ENCODE results near the gene SRRM4.

SRRM4 gene

GRCh38 chr12:119134284-119135072 lies 153.1 kb downstream of the SRRM4 start:
- no peaks in the 10 kb centered on the region for H3K27me3 Mint-ChIP-seq
- DNase-seq = no peak
- H3K9me3 Mint-ChIP-seq = peaks cover 12% of the 10 kb centered on the region
- no peak overlapping the region for H3K27ac Mint-ChIP-seq
- no peaks in the 10 kb centered on the region for H3K4me1 Mint-ChIP-seq
- H3K4me3 Mint-ChIP-seq = no peak overlapping the region
- H3K36me3 Mint-ChIP-seq = no peaks in the 10 kb centered on the region
- CTCF ChIA-PET = no interaction called here

GRCh38 chr12:119136811-119137410 lies 155.6 kb downstream of the SRRM4 start:
- H3K27ac Mint-ChIP-seq = no peak overlapping the region
- no peaks in the 10 kb centered on the region for H3K4me1 Mint-ChIP-seq
- CTCF ChIA-PET = no interaction called here
- H3K4me3 Mint-ChIP-seq = no peak overlapping the region
- H3K27me3 Mint-ChIP-seq = no peaks in the 10 kb centered on the region
- no peaks in the 10 kb centered on the region for H3K36me3 Mint-ChIP-seq
- H3K9me3 Mint-ChIP-seq = peaks cover 6% of the 10 kb centered on the region
- DNase-seq = no peak

- CTCF ChIA-PET = no interaction called here
- H3K4me3 Mint-ChIP-seq = no peak overlapping the region
Measured at GRCh38 chr12:119139448-119139847, 158.1 kb downstream of the SRRM4 start.

GRCh38 chr12:119145367-119145766 lies 164.0 kb downstream of the SRRM4 start:
- Mint-ChIP-seq H3K9me3 (peaks cover under 1% of the 10 kb centered on the region), H3K36me3 (no peaks in the 10 kb centered on the region), H3K4me3 (no peak overlapping the region), H3K27me3 (no peaks in the 10 kb centered on the region), H3K27ac (no peak overlapping the region), H3K4me1 (no peaks in the 10 kb centered on the region)
- CTCF ChIA-PET = no interaction called here
- DNase-seq = no peak

More at GRCh38 chr12:119139448-119139847, 158.1 kb downstream of the SRRM4 start:
- H3K27ac Mint-ChIP-seq = no peak overlapping the region
- no peak for DNase-seq
- H3K36me3 Mint-ChIP-seq = no peaks in the 10 kb centered on the region
- H3K9me3 Mint-ChIP-seq = peaks cover 5% of the 10 kb centered on the region
- no peaks in the 10 kb centered on the region for H3K4me1 Mint-ChIP-seq
- H3K27me3 Mint-ChIP-seq = no peaks in the 10 kb centered on the region

- Mint-ChIP-seq H3K27me3 (no peaks in the 10 kb centered on the region), H3K9me3 (peaks cover 3% of the 10 kb centered on the region), H3K4me1 (no peaks in the 10 kb centered on the region), H3K36me3 (no peaks in the 10 kb centered on the region), H3K27ac (no peak overlapping the region), H3K4me3 (no peak overlapping the region)
- CTCF ChIA-PET = interaction anchor here (0.6 to 0.9 kb wide), 2 partner anchors 266 to 395 kb away, joined by 3 read pairs; no protein-coding TSS in a partner anchor
- no peak for DNase-seq
Measured at GRCh38 chr12:119147847-119148448, 166.6 kb downstream of the SRRM4 start.

- H3K27me3 Mint-ChIP-seq = no peaks in the 10 kb centered on the region
- CTCF ChIA-PET = no interaction called here
- H3K9me3 Mint-ChIP-seq = peaks cover 9% of the 10 kb centered on the region
- H3K4me1 Mint-ChIP-seq = no peaks in the 10 kb centered on the region
- DNase-seq = no peak
- no peaks in the 10 kb centered on the region for H3K36me3 Mint-ChIP-seq
- no peak overlapping the region for H3K27ac Mint-ChIP-seq
- no peak overlapping the region for H3K4me3 Mint-ChIP-seq
Measured at GRCh38 chr12:119149270-119149669, 167.9 kb downstream of the SRRM4 start.

GRCh38 chr12:119151445-119152026 lies 170.2 kb downstream of the SRRM4 start:
- H3K36me3 Mint-ChIP-seq = no peaks in the 10 kb centered on the region
- no peak for DNase-seq
- H3K4me3 Mint-ChIP-seq = no peak overlapping the region
- H3K27ac Mint-ChIP-seq = no peak overlapping the region
- CTCF ChIA-PET = interaction anchor here (0.6 kb wide), 1 partner anchor 42 kb away, joined by 3 read pairs; no protein-coding TSS in a partner anchor
- peaks cover 15% of the 10 kb centered on the region for H3K9me3 Mint-ChIP-seq
- no peaks in the 10 kb centered on the region for H3K4me1 Mint-ChIP-seq
- H3K27me3 Mint-ChIP-seq = no peaks in the 10 kb centered on the region

GRCh38 chr12:119153477-119154434 lies 172.4 kb downstream of the SRRM4 start:
- no peak overlapping the region for H3K4me3 Mint-ChIP-seq
- H3K9me3 Mint-ChIP-seq = peaks cover 18% of the 10 kb centered on the region
- no peak for DNase-seq

GRCh38 chr12:119154435-119154818 lies 173.1 kb downstream of the SRRM4 start:
- Mint-ChIP-seq H3K36me3 (no peaks in the 10 kb centered on the region), H3K9me3 (peaks cover 18% of the 10 kb centered on the region), H3K27ac (no peak overlapping the region), H3K27me3 (no peaks in the 10 kb centered on the region), H3K4me3 (no peak overlapping the region), H3K4me1 (no peaks in the 10 kb centered on the region)
- CTCF ChIA-PET = no interaction called here
- no peak for DNase-seq

More at GRCh38 chr12:119153477-119154434, 172.4 kb downstream of the SRRM4 start:
- CTCF ChIA-PET = no interaction called here
- Mint-ChIP-seq H3K27me3 (no peaks in the 10 kb centered on the region), H3K27ac (no peak overlapping the region), H3K36me3 (no peaks in the 10 kb centered on the region), H3K4me1 (no peaks in the 10 kb centered on the region)

- Mint-ChIP-seq H3K27me3 (no peaks in the 10 kb centered on the region), H3K4me1 (no peaks in the 10 kb centered on the region), H3K36me3 (no peaks in the 10 kb centered on the region), H3K27ac (no peak overlapping the region), H3K9me3 (peaks cover 18% of the 10 kb centered on the region), H3K4me3 (no peak overlapping the region)
- DNase-seq = no peak
- CTCF ChIA-PET = no interaction called here
Measured at GRCh38 chr12:119156401-119157044, 175.2 kb downstream of the SRRM4 start.

- Mint-ChIP-seq H3K27ac (no peak overlapping the region), H3K4me3 (no peak overlapping the region), H3K4me1 (no peaks in the 10 kb centered on the region), H3K27me3 (no peaks in the 10 kb centered on the region), H3K9me3 (peaks cover 16% of the 10 kb centered on the region), H3K36me3 (no peaks in the 10 kb centered on the region)
- DNase-seq = no peak
- CTCF ChIA-PET = no interaction called here
Measured at GRCh38 chr12:119157528-119157927, 176.2 kb downstream of the SRRM4 start.

- Mint-ChIP-seq H3K4me3 (no peak overlapping the region), H3K36me3 (no peaks in the 10 kb centered on the region), H3K27ac (no peak overlapping the region), H3K27me3 (no peaks in the 10 kb centered on the region), H3K4me1 (no peaks in the 10 kb centered on the region), H3K9me3 (peaks cover 16% of the 10 kb centered on the region)
- CTCF ChIA-PET = no interaction called here
- DNase-seq = no peak
Measured at GRCh38 chr12:119157978-119158377, 176.6 kb downstream of the SRRM4 start.

GRCh38 chr12:119158402-119158801 lies 177.1 kb downstream of the SRRM4 start:
- Mint-ChIP-seq H3K4me1 (no peaks in the 10 kb centered on the region), H3K4me3 (no peak overlapping the region), H3K27ac (no peak overlapping the region), H3K9me3 (peaks cover 15% of the 10 kb centered on the region), H3K36me3 (no peaks in the 10 kb centered on the region), H3K27me3 (no peaks in the 10 kb centered on the region)
- no peak for DNase-seq
- CTCF ChIA-PET = no interaction called here
